Measurements from ENCODE around the gene HPSE2.

Gene HPSE2

GRCh38 chr10:98536551-98536950 is 699.1 kb downstream of the HPSE2 start:
- Histone ChIP-seq H3K4me1 (ENCODE audit: control insufficient read depth, low read depth, low read length) (no peaks in the 10 kb centered on the region), H3K9me3 (ENCODE audit: control insufficient read depth, low read depth, low read length) (no peaks in the 10 kb centered on the region), H3K4me3 (ENCODE audit: low read length) (no peak overlapping the region), H3K36me3 (ENCODE audit: control insufficient read depth, low read depth, low read length) (no peaks in the 10 kb centered on the region), H3K27me3 (ENCODE audit: control insufficient read depth, insufficient read depth, low read length) (no peaks in the 10 kb centered on the region), H3K9ac (ENCODE audit: low read length) (no peak overlapping the region), H3K27ac (ENCODE audit: low read length) (no peak overlapping the region)

- H3K9ac ChIP-seq (ENCODE audit: low read length) = no peak overlapping the region
- H3K27me3 ChIP-seq (ENCODE audit: control insufficient read depth, insufficient read depth, low read length) = no peaks in the 10 kb centered on the region
- H3K4me3 ChIP-seq (ENCODE audit: low read length) = no peak overlapping the region
- H3K36me3 ChIP-seq (ENCODE audit: control insufficient read depth, low read depth, low read length) = no peaks in the 10 kb centered on the region
- H3K9me3 ChIP-seq (ENCODE audit: control insufficient read depth, low read depth, low read length) = no peaks in the 10 kb centered on the region
- no peaks in the 10 kb centered on the region for H3K4me1 ChIP-seq (ENCODE audit: control insufficient read depth, low read depth, low read length)
- no peak overlapping the region for H3K27ac ChIP-seq (ENCODE audit: low read length)
Observed at GRCh38 chr10:98533746-98534445, 701.8 kb downstream of the HPSE2 start.

GRCh38 chr10:98533241-98533640 is 702.4 kb downstream of the HPSE2 start:
- Histone ChIP-seq H3K4me1 (ENCODE audit: control insufficient read depth, low read depth, low read length) (no peaks in the 10 kb centered on the region), H3K27ac (ENCODE audit: low read length) (no peak overlapping the region), H3K4me3 (ENCODE audit: low read length) (no peak overlapping the region), H3K36me3 (ENCODE audit: control insufficient read depth, low read depth, low read length) (no peaks in the 10 kb centered on the region), H3K9ac (ENCODE audit: low read length) (no peak overlapping the region), H3K9me3 (ENCODE audit: control insufficient read depth, low read depth, low read length) (no peaks in the 10 kb centered on the region), H3K27me3 (ENCODE audit: control insufficient read depth, insufficient read depth, low read length) (no peaks in the 10 kb centered on the region)

- Histone ChIP-seq H3K27me3 (ENCODE audit: control insufficient read depth, insufficient read depth, low read length) (no peaks in the 10 kb centered on the region), H3K4me1 (ENCODE audit: control insufficient read depth, low read depth, low read length) (no peaks in the 10 kb centered on the region), H3K4me3 (ENCODE audit: low read length) (no peak overlapping the region), H3K9me3 (ENCODE audit: control insufficient read depth, low read depth, low read length) (no peaks in the 10 kb centered on the region), H3K27ac (ENCODE audit: low read length) (no peak overlapping the region), H3K36me3 (ENCODE audit: control insufficient read depth, low read depth, low read length) (no peaks in the 10 kb centered on the region), H3K9ac (ENCODE audit: low read length) (no peak overlapping the region)
Observed at GRCh38 chr10:98528805-98529183, 706.9 kb downstream of the HPSE2 start.

GRCh38 chr10:98528166-98528804 is 707.4 kb downstream of the HPSE2 start:
- H3K27ac ChIP-seq (ENCODE audit: low read length) = no peak overlapping the region
- H3K4me3 ChIP-seq (ENCODE audit: low read length) = no peak overlapping the region
- no peaks in the 10 kb centered on the region for H3K4me1 ChIP-seq (ENCODE audit: control insufficient read depth, low read depth, low read length)
- no peak overlapping the region for H3K9ac ChIP-seq (ENCODE audit: low read length)
- no peaks in the 10 kb centered on the region for H3K36me3 ChIP-seq (ENCODE audit: control insufficient read depth, low read depth, low read length)
- H3K9me3 ChIP-seq (ENCODE audit: control insufficient read depth, low read depth, low read length) = no peaks in the 10 kb centered on the region
- H3K27me3 ChIP-seq (ENCODE audit: control insufficient read depth, insufficient read depth, low read length) = no peaks in the 10 kb centered on the region

GRCh38 chr10:98525969-98526368 is 709.7 kb downstream of the HPSE2 start:
- H3K9me3 ChIP-seq (ENCODE audit: control insufficient read depth, low read depth, low read length) = no peaks in the 10 kb centered on the region
- H3K4me1 ChIP-seq (ENCODE audit: control insufficient read depth, low read depth, low read length) = no peaks in the 10 kb centered on the region
- H3K4me3 ChIP-seq (ENCODE audit: low read length) = no peak overlapping the region
- H3K36me3 ChIP-seq (ENCODE audit: control insufficient read depth, low read depth, low read length) = no peaks in the 10 kb centered on the region
- no peak overlapping the region for H3K9ac ChIP-seq (ENCODE audit: low read length)
- H3K27ac ChIP-seq (ENCODE audit: low read length) = no peak overlapping the region
- H3K27me3 ChIP-seq (ENCODE audit: control insufficient read depth, insufficient read depth, low read length) = no peaks in the 10 kb centered on the region

- Histone ChIP-seq H3K9ac (ENCODE audit: low read length) (no peak overlapping the region), H3K4me1 (ENCODE audit: control insufficient read depth, low read depth, low read length) (no peaks in the 10 kb centered on the region), H3K36me3 (ENCODE audit: control insufficient read depth, low read depth, low read length) (no peaks in the 10 kb centered on the region), H3K4me3 (ENCODE audit: low read length) (no peak overlapping the region), H3K27me3 (ENCODE audit: control insufficient read depth, insufficient read depth, low read length) (no peaks in the 10 kb centered on the region), H3K9me3 (ENCODE audit: control insufficient read depth, low read depth, low read length) (no peaks in the 10 kb centered on the region), H3K27ac (ENCODE audit: low read length) (no peak overlapping the region)
Observed at GRCh38 chr10:98524124-98524523, 711.5 kb downstream of the HPSE2 start.

GRCh38 chr10:98519841-98520240 is 715.8 kb downstream of the HPSE2 start:
- H3K4me1 ChIP-seq (ENCODE audit: control insufficient read depth, low read depth, low read length) = no peaks in the 10 kb centered on the region
- no peak overlapping the region for H3K9ac ChIP-seq (ENCODE audit: low read length)
- no peaks in the 10 kb centered on the region for H3K36me3 ChIP-seq (ENCODE audit: control insufficient read depth, low read depth, low read length)
- H3K4me3 ChIP-seq (ENCODE audit: low read length) = no peak overlapping the region
- H3K9me3 ChIP-seq (ENCODE audit: control insufficient read depth, low read depth, low read length) = no peaks in the 10 kb centered on the region
- no peaks in the 10 kb centered on the region for H3K27me3 ChIP-seq (ENCODE audit: control insufficient read depth, insufficient read depth, low read length)
- H3K27ac ChIP-seq (ENCODE audit: low read length) = no peak overlapping the region

- Histone ChIP-seq H3K4me3 (ENCODE audit: low read length) (no peak overlapping the region), H3K9me3 (ENCODE audit: control insufficient read depth, low read depth, low read length) (no peaks in the 10 kb centered on the region), H3K27me3 (ENCODE audit: control insufficient read depth, insufficient read depth, low read length) (no peaks in the 10 kb centered on the region), H3K9ac (ENCODE audit: low read length) (no peak overlapping the region), H3K4me1 (ENCODE audit: control insufficient read depth, low read depth, low read length) (no peaks in the 10 kb centered on the region), H3K27ac (ENCODE audit: low read length) (no peak overlapping the region), H3K36me3 (ENCODE audit: control insufficient read depth, low read depth, low read length) (no peaks in the 10 kb centered on the region)
Observed at GRCh38 chr10:98517672-98518071, 718.0 kb downstream of the HPSE2 start.

- H3K27ac ChIP-seq (ENCODE audit: low read length) = no peak overlapping the region
- H3K4me3 ChIP-seq (ENCODE audit: low read length) = no peak overlapping the region
- H3K9ac ChIP-seq (ENCODE audit: low read length) = no peak overlapping the region
- no peaks in the 10 kb centered on the region for H3K36me3 ChIP-seq (ENCODE audit: control insufficient read depth, low read depth, low read length)
- no peaks in the 10 kb centered on the region for H3K9me3 ChIP-seq (ENCODE audit: control insufficient read depth, low read depth, low read length)
- no peaks in the 10 kb centered on the region for H3K4me1 ChIP-seq (ENCODE audit: control insufficient read depth, low read depth, low read length)
- H3K27me3 ChIP-seq (ENCODE audit: control insufficient read depth, insufficient read depth, low read length) = no peaks in the 10 kb centered on the region
Observed at GRCh38 chr10:98516352-98516751, 719.3 kb downstream of the HPSE2 start.

- Histone ChIP-seq H3K9me3 (ENCODE audit: control insufficient read depth, low read depth, low read length) (no peaks in the 10 kb centered on the region), H3K36me3 (ENCODE audit: control insufficient read depth, low read depth, low read length) (no peaks in the 10 kb centered on the region), H3K27me3 (ENCODE audit: control insufficient read depth, insufficient read depth, low read length) (no peaks in the 10 kb centered on the region)
Observed at GRCh38 chr10:98513704-98514103, 721.9 kb downstream of the HPSE2 start.

GRCh38 chr10:98511876-98512275 is 723.8 kb downstream of the HPSE2 start:
- Histone ChIP-seq H3K36me3 (ENCODE audit: control insufficient read depth, low read depth, low read length) (no peaks in the 10 kb centered on the region), H3K9ac (ENCODE audit: low read length) (no peak overlapping the region), H3K4me3 (ENCODE audit: low read length) (no peak overlapping the region), H3K9me3 (ENCODE audit: control insufficient read depth, low read depth, low read length) (no peaks in the 10 kb centered on the region), H3K4me1 (ENCODE audit: control insufficient read depth, low read depth, low read length) (no peaks in the 10 kb centered on the region), H3K27ac (ENCODE audit: low read length) (no peak overlapping the region), H3K27me3 (ENCODE audit: control insufficient read depth, insufficient read depth, low read length) (no peaks in the 10 kb centered on the region)

More at GRCh38 chr10:98513704-98514103, 721.9 kb downstream of the HPSE2 start:
- H3K9ac ChIP-seq (ENCODE audit: low read length) = no peak overlapping the region
- no peak overlapping the region for H3K4me3 ChIP-seq (ENCODE audit: low read length)
- no peaks in the 10 kb centered on the region for H3K4me1 ChIP-seq (ENCODE audit: control insufficient read depth, low read depth, low read length)
- H3K27ac ChIP-seq (ENCODE audit: low read length) = no peak overlapping the region

All from iPS-18a (cell line).